HFF-Myc (cell line): Measurements from ENCODE around the gene ABCD4.

Source experiments
- DNase-seq: peaks from one replicate; pipeline ENCODE4 v3.0.0-alpha.2; 2011; ENCODE audit warnings: low read depth; ENCODE audit errors: extremely low read depth
- H3K4me3 ChIP-seq: replicated peaks from 2 replicates; pipeline ENCODE4 v1.5.1; 2011; ENCODE audit warnings: low read depth, mild to moderate bottlenecking, control low read depth, low read length
- CTCF ChIP-seq: IDR thresholded peaks from 2 replicates; pipeline ENCODE4 v1.5.1; 2012; ENCODE audit warnings: mild to moderate bottlenecking, low read depth, low read length, control low read depth; ENCODE audit errors: missing control alignments

ABCD4 gene

GRCh38 chr14:74248017-74248416 lies 54.7 kb downstream of the ABCD4 start:
- no peak for DNase-seq
- H3K4me3 ChIP-seq: no peak overlapping the region
- TF ChIP-seq CTCF: no peak

GRCh38 chr14:74246542-74246941 lies 56.2 kb downstream of the ABCD4 start:
- TF ChIP-seq CTCF: no peak
- DNase-seq: no peak
- no peak overlapping the region for H3K4me3 ChIP-seq

GRCh38 chr14:74245292-74245691 lies 57.4 kb downstream of the ABCD4 start:
- H3K4me3 ChIP-seq: no peak overlapping the region
- no peak for TF ChIP-seq CTCF
- no peak for DNase-seq

GRCh38 chr14:74244115-74244514 lies 58.6 kb downstream of the ABCD4 start:
- no peak for TF ChIP-seq CTCF
- DNase-seq: no peak
- H3K4me3 ChIP-seq: no peak overlapping the region

GRCh38 chr14:74243051-74243450 lies 59.7 kb downstream of the ABCD4 start:
- TF ChIP-seq CTCF: no peak
- DNase-seq: no peak
- no peak overlapping the region for H3K4me3 ChIP-seq

- DNase-seq: no peak
- no peak for TF ChIP-seq CTCF
These were observed 60.0 kb downstream of the ABCD4 start for GRCh38 chr14:74242780-74243042.

GRCh38 chr14:74242021-74242779 lies 60.5 kb downstream of the ABCD4 start:
- no peak overlapping the region for H3K4me3 ChIP-seq
- no peak for DNase-seq
- TF ChIP-seq CTCF: no peak

More at GRCh38 chr14:74242780-74243042, 60.0 kb downstream of the ABCD4 start:
- H3K4me3 ChIP-seq: no peak overlapping the region
